Measurements from ENCODE around the gene GPATCH11. TPM values are rescaled to one million over a fixed set of nuclear protein-coding genes. Genes with fewer than 3 reads are reported as not detected.

Gene GPATCH11
- total and polyA plus RNA-seq, 2 donors: 4.8 to 10.5 TPM

GRCh38 chr2:37085731-37086147 is 1.4 kb downstream of the GPATCH11 start:
- WGBS: 78% methylated on average over 1 of the region's 1 CpG
- H3K4me1 ChIP-seq (ENCODE audit: insufficient read depth): peaks cover 1% of the 10 kb centered on the region
- H3K4me3 ChIP-seq (ENCODE audit: low read depth, low read length): no peak overlapping the region
- no peaks in the 10 kb centered on the region for H3K36me3 ChIP-seq (ENCODE audit: insufficient read depth)
- no peak overlapping the region for H3K27ac ChIP-seq (ENCODE audit: low read depth)
- no peak for DNase-seq (ENCODE audit: extremely low spot score)

GRCh38 chr2:37090019-37090477 is 5.7 kb downstream of the GPATCH11 start:
- H3K4me3 ChIP-seq (ENCODE audit: low read depth, low read length): no peak overlapping the region
- H3K36me3 ChIP-seq (ENCODE audit: insufficient read depth): peaks cover 3% of the 10 kb centered on the region
- H3K27ac ChIP-seq (ENCODE audit: low read depth): no peak overlapping the region
- 84% methylated on average over 4 of the region's 4 CpGs for WGBS
- no peaks in the 10 kb centered on the region for H3K4me1 ChIP-seq (ENCODE audit: insufficient read depth)
- DNase-seq (ENCODE audit: extremely low spot score): no peak

GRCh38 chr2:37091873-37092272 is 7.6 kb downstream of the GPATCH11 start:
- H3K4me3 ChIP-seq (ENCODE audit: low read depth, low read length): no peak overlapping the region
- H3K4me1 ChIP-seq (ENCODE audit: insufficient read depth): no peaks in the 10 kb centered on the region
- H3K36me3 ChIP-seq (ENCODE audit: insufficient read depth): peaks cover 3% of the 10 kb centered on the region
- no peak overlapping the region for H3K27ac ChIP-seq (ENCODE audit: low read depth)
- DNase-seq (ENCODE audit: extremely low spot score): no peak
- WGBS: 86% methylated on average over 5 of the region's 5 CpGs

GRCh38 chr2:37096568-37096967 is 12.2 kb downstream of the GPATCH11 start:
- H3K4me3 ChIP-seq (ENCODE audit: low read depth, low read length): no peak overlapping the region
- H3K4me1 ChIP-seq (ENCODE audit: insufficient read depth): no peaks in the 10 kb centered on the region
- H3K27ac ChIP-seq (ENCODE audit: low read depth): no peak overlapping the region
- peaks cover 3% of the 10 kb centered on the region for H3K36me3 ChIP-seq (ENCODE audit: insufficient read depth)
- 96% methylated on average over 1 of the region's 1 CpG for WGBS
- no peak for DNase-seq (ENCODE audit: extremely low spot score)

- 91% methylated on average over 4 of the region's 4 CpGs for WGBS
- H3K36me3 ChIP-seq (ENCODE audit: insufficient read depth): peaks cover 3% of the 10 kb centered on the region
- DNase-seq (ENCODE audit: extremely low spot score): no peak
Measured at GRCh38 chr2:37098416-37099118, 14.2 kb downstream of the GPATCH11 start.

GRCh38 chr2:37100054-37100453 is 15.7 kb downstream of the GPATCH11 start:
- no peak for DNase-seq (ENCODE audit: extremely low spot score)
- no peaks in the 10 kb centered on the region for H3K36me3 ChIP-seq (ENCODE audit: insufficient read depth)
- 74% methylated on average over 1 of the region's 1 CpG for WGBS
- no peaks in the 10 kb centered on the region for H3K4me1 ChIP-seq (ENCODE audit: insufficient read depth)
- no peak overlapping the region for H3K27ac ChIP-seq (ENCODE audit: low read depth)
- H3K4me3 ChIP-seq (ENCODE audit: low read depth, low read length): no peak overlapping the region

More at GRCh38 chr2:37098416-37099118, 14.2 kb downstream of the GPATCH11 start:
- H3K4me3 ChIP-seq (ENCODE audit: low read depth, low read length): no peak overlapping the region
- no peak overlapping the region for H3K27ac ChIP-seq (ENCODE audit: low read depth)
- H3K4me1 ChIP-seq (ENCODE audit: insufficient read depth): no peaks in the 10 kb centered on the region

GRCh38 chr2:37102588-37102987 is 18.3 kb downstream of the GPATCH11 start:
- WGBS: 90% methylated on average over 3 of the region's 3 CpGs
- peaks cover 2% of the 10 kb centered on the region for H3K36me3 ChIP-seq (ENCODE audit: insufficient read depth)
- H3K27ac ChIP-seq (ENCODE audit: low read depth): no peak overlapping the region
- H3K4me3 ChIP-seq (ENCODE audit: low read depth, low read length): no peak overlapping the region
- no peaks in the 10 kb centered on the region for H3K4me1 ChIP-seq (ENCODE audit: insufficient read depth)
- no peak for DNase-seq (ENCODE audit: extremely low spot score)

GRCh38 chr2:37104178-37104577 is 19.9 kb downstream of the GPATCH11 start:
- H3K4me1 ChIP-seq (ENCODE audit: insufficient read depth): no peaks in the 10 kb centered on the region
- H3K27ac ChIP-seq (ENCODE audit: low read depth): no peak overlapping the region
- H3K4me3 ChIP-seq (ENCODE audit: low read depth, low read length): no peak overlapping the region
- no peak for DNase-seq (ENCODE audit: extremely low spot score)
- 97% methylated on average over 2 of the region's 2 CpGs for WGBS
- peaks cover 4% of the 10 kb centered on the region for H3K36me3 ChIP-seq (ENCODE audit: insufficient read depth)

- DNase-seq (ENCODE audit: extremely low spot score): no peak
- WGBS: 72% methylated on average over 5 of the region's 5 CpGs
- Histone ChIP-seq H3K4me1 (ENCODE audit: insufficient read depth) (no peaks in the 10 kb centered on the region), H3K27ac (ENCODE audit: low read depth) (no peak overlapping the region), H3K36me3 (ENCODE audit: insufficient read depth) (peaks cover 4% of the 10 kb centered on the region), H3K4me3 (ENCODE audit: low read depth, low read length) (no peak overlapping the region)
Measured at GRCh38 chr2:37105150-37105549, 20.8 kb downstream of the GPATCH11 start.

- Histone ChIP-seq H3K4me1 (ENCODE audit: insufficient read depth) (no peaks in the 10 kb centered on the region), H3K36me3 (ENCODE audit: insufficient read depth) (peaks cover 8% of the 10 kb centered on the region), H3K4me3 (ENCODE audit: low read depth, low read length) (no peak overlapping the region), H3K27ac (ENCODE audit: low read depth) (no peak overlapping the region)
- 95% methylated on average over 4 of the region's 4 CpGs for WGBS
- DNase-seq (ENCODE audit: extremely low spot score): no peak
Measured at GRCh38 chr2:37109523-37109922, 25.2 kb downstream of the GPATCH11 start.

- no peak overlapping the region for H3K27ac ChIP-seq (ENCODE audit: low read depth)
- 94% methylated on average over 4 of the region's 4 CpGs for WGBS
- no peak overlapping the region for H3K4me3 ChIP-seq (ENCODE audit: low read depth, low read length)
- peaks cover 7% of the 10 kb centered on the region for H3K36me3 ChIP-seq (ENCODE audit: insufficient read depth)
- no peak for DNase-seq (ENCODE audit: extremely low spot score)
- no peaks in the 10 kb centered on the region for H3K4me1 ChIP-seq (ENCODE audit: insufficient read depth)
Measured at GRCh38 chr2:37110306-37111212, 26.2 kb downstream of the GPATCH11 start.

GRCh38 chr2:37111958-37112357 is 27.6 kb downstream of the GPATCH11 start:
- no peak for DNase-seq (ENCODE audit: extremely low spot score)
- Histone ChIP-seq H3K4me3 (ENCODE audit: low read depth, low read length) (no peak overlapping the region), H3K27ac (ENCODE audit: low read depth) (no peak overlapping the region), H3K4me1 (ENCODE audit: insufficient read depth) (no peaks in the 10 kb centered on the region), H3K36me3 (ENCODE audit: insufficient read depth) (peaks cover 7% of the 10 kb centered on the region)
- 68% methylated on average over 2 of the region's 2 CpGs for WGBS

- DNase-seq (ENCODE audit: extremely low spot score): no peak
- Histone ChIP-seq H3K4me1 (ENCODE audit: insufficient read depth) (no peaks in the 10 kb centered on the region), H3K4me3 (ENCODE audit: low read depth, low read length) (no peak overlapping the region), H3K27ac (ENCODE audit: low read depth) (no peak overlapping the region), H3K36me3 (ENCODE audit: insufficient read depth) (peaks cover 4% of the 10 kb centered on the region)
- 93% methylated on average over 1 of the region's 1 CpG for WGBS
Measured at GRCh38 chr2:37117566-37117965, 33.2 kb downstream of the GPATCH11 start.

GRCh38 chr2:37119157-37119556 is 34.8 kb downstream of the GPATCH11 start:
- Histone ChIP-seq H3K4me3 (ENCODE audit: low read depth, low read length) (no peak overlapping the region), H3K27ac (ENCODE audit: low read depth) (no peak overlapping the region), H3K36me3 (ENCODE audit: insufficient read depth) (peaks cover 8% of the 10 kb centered on the region), H3K4me1 (ENCODE audit: insufficient read depth) (no peaks in the 10 kb centered on the region)
- 98% methylated on average over 5 of the region's 5 CpGs for WGBS
- DNase-seq (ENCODE audit: extremely low spot score): no peak
